ENCODE measurements around the gene HMGXB3.

HMGXB3 gene

DNA sequence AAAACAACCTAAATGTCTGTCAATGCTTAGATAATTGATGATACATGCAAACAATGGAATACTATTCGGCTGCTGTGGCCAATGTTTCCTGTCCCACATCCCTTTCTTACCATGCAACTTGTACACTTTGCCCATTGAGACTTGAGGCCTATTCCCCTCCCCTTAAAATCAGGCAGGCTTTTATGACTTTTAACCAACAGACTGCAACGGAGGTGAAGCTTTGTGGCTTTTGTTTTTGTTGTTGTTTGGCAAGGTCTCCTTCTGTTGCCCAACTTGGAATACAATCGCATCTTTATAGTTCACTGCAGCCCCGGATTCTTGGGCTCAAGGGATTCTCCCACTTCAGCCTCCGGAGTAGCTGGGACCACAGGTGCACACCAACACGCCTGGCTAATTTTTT, 45.7 kb upstream of the HMGXB3 start:
- Histone ChIP-seq H3K27me3 (ENCODE audit: low read depth, low read length) (no peaks in the 10 kb centered on the region), H3K27ac (ENCODE audit: low read length) (no peak overlapping the region), H3K9me3 (ENCODE audit: insufficient read depth, low read length) (no peaks in the 10 kb centered on the region), H2AFZ (ENCODE audit: low read depth, low read length) (no peak overlapping the region), H3K9ac (ENCODE audit: low read length) (no peak overlapping the region), H3K79me2 (ENCODE audit: low read length) (no peaks in the 10 kb centered on the region), H3K4me3 (ENCODE audit: low read length) (no peak overlapping the region), H3K4me1 (ENCODE audit: low read length) (peaks cover 5% of the 10 kb centered on the region), H3K36me3 (replicated peaks; ENCODE audit: low read depth, low read length) (no peaks in the 10 kb centered on the region), H4K20me1 (ENCODE audit: insufficient read depth, low read length) (no peaks in the 10 kb centered on the region), H3K4me2 (ENCODE audit: low read length) (no peak overlapping the region)
- TF ChIP-seq EZH2phosphoT487 (IDR thresholded peaks at IDR 0.05; ENCODE audit: low read depth), result no peak
- TF ChIP-seq, protein P1, sequence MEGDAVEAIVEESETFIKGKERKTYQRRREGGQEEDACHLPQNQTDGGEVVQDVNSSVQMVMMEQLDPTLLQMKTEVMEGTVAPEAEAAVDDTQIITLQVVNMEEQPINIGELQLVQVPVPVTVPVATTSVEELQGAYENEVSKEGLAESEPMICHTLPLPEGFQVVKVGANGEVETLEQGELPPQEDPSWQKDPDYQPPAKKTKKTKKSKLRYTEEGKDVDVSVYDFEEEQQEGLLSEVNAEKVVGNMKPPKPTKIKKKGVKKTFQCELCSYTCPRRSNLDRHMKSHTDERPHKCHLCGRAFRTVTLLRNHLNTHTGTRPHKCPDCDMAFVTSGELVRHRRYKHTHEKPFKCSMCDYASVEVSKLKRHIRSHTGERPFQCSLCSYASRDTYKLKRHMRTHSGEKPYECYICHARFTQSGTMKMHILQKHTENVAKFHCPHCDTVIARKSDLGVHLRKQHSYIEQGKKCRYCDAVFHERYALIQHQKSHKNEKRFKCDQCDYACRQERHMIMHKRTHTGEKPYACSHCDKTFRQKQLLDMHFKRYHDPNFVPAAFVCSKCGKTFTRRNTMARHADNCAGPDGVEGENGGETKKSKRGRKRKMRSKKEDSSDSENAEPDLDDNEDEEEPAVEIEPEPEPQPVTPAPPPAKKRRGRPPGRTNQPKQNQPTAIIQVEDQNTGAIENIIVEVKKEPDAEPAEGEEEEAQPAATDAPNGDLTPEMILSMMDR (IDR thresholded peaks at IDR 0.05; ENCODE audit: low read depth, low read length), result no peak

DNA sequence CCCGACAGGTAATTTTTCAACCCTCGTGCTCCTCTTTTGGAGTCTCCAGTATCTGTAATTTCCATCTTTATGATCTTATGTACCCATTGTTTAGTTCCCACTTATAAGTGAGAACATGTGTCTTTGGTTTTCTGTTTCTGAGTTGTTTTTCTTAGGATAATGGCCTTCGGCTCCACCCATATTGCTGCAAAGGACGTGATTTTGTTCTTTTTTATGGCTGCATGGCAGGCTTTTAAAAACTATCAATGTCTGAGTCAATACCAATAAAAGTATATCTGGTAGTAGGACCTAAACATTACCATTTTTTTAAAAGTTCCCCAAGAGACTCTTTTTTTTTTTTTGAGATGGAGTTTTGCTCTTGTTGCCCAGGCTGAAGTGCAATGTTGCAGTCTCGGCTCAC, 43.9 kb upstream of the HMGXB3 start:
- TF ChIP-seq EZH2phosphoT487 (IDR thresholded peaks at IDR 0.05; ENCODE audit: low read depth), result no peak
- TF ChIP-seq, protein P1 (IDR thresholded peaks at IDR 0.05; ENCODE audit: low read depth, low read length), result no peak
- H3K4me1 ChIP-seq (ENCODE audit: low read length), result peaks cover 13% of the 10 kb centered on the region
- no peaks in the 10 kb centered on the region for H3K27me3 ChIP-seq (ENCODE audit: low read depth, low read length)
- no peak overlapping the region for H3K27ac ChIP-seq (ENCODE audit: low read length)
- no peak overlapping the region for H3K4me3 ChIP-seq (ENCODE audit: low read length)
- no peaks in the 10 kb centered on the region for H4K20me1 ChIP-seq (ENCODE audit: insufficient read depth, low read length)
- no peak overlapping the region for H3K4me2 ChIP-seq (ENCODE audit: low read length)
- no peaks in the 10 kb centered on the region for H3K9me3 ChIP-seq (ENCODE audit: insufficient read depth, low read length)
- no peaks in the 10 kb centered on the region for H3K79me2 ChIP-seq (ENCODE audit: low read length)
- no peak overlapping the region for H2AFZ ChIP-seq (ENCODE audit: low read depth, low read length)
- H3K9ac ChIP-seq (ENCODE audit: low read length), result no peak overlapping the region
- no peaks in the 10 kb centered on the region for H3K36me3 ChIP-seq (replicated peaks; ENCODE audit: low read depth, low read length)

DNA sequence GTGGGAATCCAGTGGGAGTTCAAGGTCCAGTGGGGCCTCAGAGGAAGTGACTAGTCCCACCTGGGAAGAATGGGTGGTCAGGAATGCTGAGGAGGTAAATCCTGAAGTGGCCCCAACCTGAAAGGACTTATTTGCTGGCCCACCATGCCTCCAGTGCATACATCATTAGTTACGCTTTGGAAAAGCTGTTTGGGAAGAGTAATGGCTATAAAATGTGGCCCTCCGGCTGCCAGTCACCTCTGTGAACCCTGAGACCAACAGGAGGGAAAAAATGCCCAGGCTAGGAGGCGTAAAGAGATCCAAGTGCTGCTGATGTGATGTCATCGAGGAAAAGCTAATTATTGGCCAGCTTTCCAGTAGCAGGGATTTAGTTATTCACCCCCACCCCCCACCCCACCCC, 42.7 kb upstream of the HMGXB3 start:
- Histone ChIP-seq H3K9ac (ENCODE audit: low read length) (no peak overlapping the region), H2AFZ (ENCODE audit: low read depth, low read length) (no peak overlapping the region)

DNA sequence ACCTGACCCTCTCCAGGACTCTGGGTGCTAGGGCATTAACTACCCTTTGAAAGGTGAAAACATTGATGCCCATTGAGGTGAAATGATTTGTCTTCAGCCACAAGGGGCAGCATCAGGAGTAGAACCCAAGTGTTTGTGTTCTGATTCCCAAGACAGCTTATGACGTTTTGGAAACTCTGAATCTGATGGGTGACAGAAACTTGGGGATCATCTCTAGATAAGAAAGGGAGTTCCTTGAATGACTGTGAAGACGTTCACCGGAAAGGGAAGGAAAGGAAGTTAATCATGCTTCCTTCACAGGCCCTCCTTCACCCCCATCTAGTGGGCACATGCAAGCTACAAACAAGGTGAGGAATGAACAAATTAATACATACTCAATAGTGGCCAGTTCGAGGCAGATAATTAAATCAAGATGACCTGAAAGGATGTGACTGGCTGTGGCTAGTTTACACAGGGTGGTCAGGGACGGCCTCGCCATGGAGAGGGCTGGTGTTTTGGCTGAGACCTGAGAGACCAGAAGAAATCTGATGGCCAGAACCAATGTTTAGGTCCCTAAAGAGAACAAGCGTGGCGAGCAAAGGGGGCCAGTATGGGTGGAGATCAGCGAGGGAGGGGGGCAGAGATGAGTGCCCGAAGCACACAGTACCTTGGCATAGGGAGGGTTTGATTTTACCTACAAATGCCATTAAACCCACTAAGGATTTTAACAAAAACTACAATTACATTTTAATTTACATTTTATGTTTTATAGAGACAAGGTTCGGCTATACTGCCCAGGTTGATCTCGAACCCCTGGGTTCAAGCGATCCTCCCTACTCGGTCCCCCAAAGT, 40.9 kb upstream of the HMGXB3 start:
- H3K27ac ChIP-seq (ENCODE audit: low read length), result no peak overlapping the region
- H3K79me2 ChIP-seq (ENCODE audit: low read length), result no peaks in the 10 kb centered on the region
- no peaks in the 10 kb centered on the region for H4K20me1 ChIP-seq (ENCODE audit: insufficient read depth, low read length)

More for the DNA sequence above, 42.7 kb upstream of the HMGXB3 start:
- H4K20me1 ChIP-seq (ENCODE audit: insufficient read depth, low read length), result no peaks in the 10 kb centered on the region
- H3K36me3 ChIP-seq (replicated peaks; ENCODE audit: low read depth, low read length), result no peaks in the 10 kb centered on the region
- TF ChIP-seq, protein P1 (IDR thresholded peaks at IDR 0.05; ENCODE audit: low read depth, low read length), result no peak
- no peak for TF ChIP-seq EZH2phosphoT487 (IDR thresholded peaks at IDR 0.05; ENCODE audit: low read depth)
- no peak overlapping the region for H3K4me2 ChIP-seq (ENCODE audit: low read length)
- H3K79me2 ChIP-seq (ENCODE audit: low read length), result no peaks in the 10 kb centered on the region
- H3K9me3 ChIP-seq (ENCODE audit: insufficient read depth, low read length), result no peaks in the 10 kb centered on the region
- H3K4me3 ChIP-seq (ENCODE audit: low read length), result no peak overlapping the region
- peaks cover 13% of the 10 kb centered on the region for H3K4me1 ChIP-seq (ENCODE audit: low read length)
- no peak overlapping the region for H3K27ac ChIP-seq (ENCODE audit: low read length)
- H3K27me3 ChIP-seq (ENCODE audit: low read depth, low read length), result no peaks in the 10 kb centered on the region

More for the DNA sequence above, 40.9 kb upstream of the HMGXB3 start:
- no peaks in the 10 kb centered on the region for H3K36me3 ChIP-seq (replicated peaks; ENCODE audit: low read depth, low read length)
- H3K4me1 ChIP-seq (ENCODE audit: low read length), result peaks cover 13% of the 10 kb centered on the region
- peak overlapping the region; percentile 81 for H2AFZ ChIP-seq (ENCODE audit: low read depth, low read length)
- TF ChIP-seq, protein P1 (IDR thresholded peaks at IDR 0.05; ENCODE audit: low read depth, low read length), result peak; percentile 70
- no peak for TF ChIP-seq EZH2phosphoT487 (IDR thresholded peaks at IDR 0.05; ENCODE audit: low read depth)
- H3K4me3 ChIP-seq (ENCODE audit: low read length), result peak overlapping the region; percentile 92
- no peaks in the 10 kb centered on the region for H3K9me3 ChIP-seq (ENCODE audit: insufficient read depth, low read length)
- H3K4me2 ChIP-seq (ENCODE audit: low read length), result peak overlapping the region; percentile 79
- peak overlapping the region; percentile 75 for H3K9ac ChIP-seq (ENCODE audit: low read length)
- H3K27me3 ChIP-seq (ENCODE audit: low read depth, low read length), result no peaks in the 10 kb centered on the region
